ENCODE measurements around the gene MAP2K6. TPM values are rescaled to one million over a fixed set of nuclear protein-coding genes. Genes with fewer than 3 reads are reported as not detected.

Gene MAP2K6
- total RNA-seq, 2 experiments from 2014 or later, result 6.3 to 8.8 TPM

GRCh38 chr17:69597898-69598692 is 183.6 kb downstream of the MAP2K6 start:
- Mint-ChIP-seq H3K27ac (no peak overlapping the region), H3K4me1 (peaks cover 10% of the 10 kb centered on the region), H3K36me3 (no peaks in the 10 kb centered on the region), H3K9me3 (ENCODE audit: low read depth) (no peaks in the 10 kb centered on the region), H3K27me3 (peaks cover 5% of the 10 kb centered on the region), H3K4me3 (no peak overlapping the region)
- DNase-seq (no peak), ATAC-seq (no peak)
- CTCF ChIA-PET, result interaction anchor here (1.2 kb wide), 1 partner anchor 11 kb away, joined by 4 read pairs; no protein-coding TSS in a partner anchor

GRCh38 chr17:69602972-69603371 is 188.5 kb downstream of the MAP2K6 start:
- Mint-ChIP-seq H3K36me3 (no peaks in the 10 kb centered on the region), H3K4me3 (no peak overlapping the region), H3K27me3 (peaks cover 2% of the 10 kb centered on the region), H3K9me3 (ENCODE audit: low read depth) (no peaks in the 10 kb centered on the region), H3K4me1 (peaks cover 23% of the 10 kb centered on the region), H3K27ac (no peak overlapping the region)
- CTCF ChIA-PET, result no interaction called here
- DNase-seq, result no peak
- peak; percentile 55 for ATAC-seq

Other genes with a start within 250 kb of the MAP2K6 start
- under 1 TPM; 0.33 to 0.82 TPM for gene ABCA10, start 185.9 kb upstream of the MAP2K6 start, total RNA-seq
- gene ABCA5, start 87.6 kb upstream of the MAP2K6 start, total RNA-seq, result 10 to 100 TPM; 12.8 to 17.5 TPM